GM18873 (cell line): ENCODE results near the gene OCRL.

Experiments
- ATAC-seq: cut with Tn5 transposase; IDR thresholded peaks from one replicate; pipeline ENCODE4 v1.9.1; 2021; ENCODE audit warnings: mild to moderate bottlenecking, moderate library complexity, moderate number of reproducible peaks; ENCODE audit not compliant: unreplicated experiment, low FRiP score

OCRL gene

GRCh38 chrX:129581904-129582303, 41.8 kb downstream of the OCRL start:
- no peak for ATAC-seq

- ATAC-seq = no peak
These were observed 45.1 kb downstream of the OCRL start for GRCh38 chrX:129585167-129585566.

GRCh38 chrX:129585691-129586090, 45.6 kb downstream of the OCRL start:
- ATAC-seq = no peak

- ATAC-seq = no peak
These were observed 46.4 kb downstream of the OCRL start for GRCh38 chrX:129586446-129586845.

- no peak for ATAC-seq
These were observed 50.5 kb downstream of the OCRL start for GRCh38 chrX:129590596-129590995.

- ATAC-seq = no peak
These were observed 53.1 kb downstream of the OCRL start for GRCh38 chrX:129593137-129593536.

- no peak for ATAC-seq
These were observed 54.7 kb downstream of the OCRL start for GRCh38 chrX:129594781-129595180.

GRCh38 chrX:129596077-129596476, 56.0 kb downstream of the OCRL start:
- ATAC-seq = no peak

GRCh38 chrX:129597905-129598304, 57.8 kb downstream of the OCRL start:
- ATAC-seq = no peak

GRCh38 chrX:129599499-129599898, 59.4 kb downstream of the OCRL start:
- ATAC-seq = no peak

- ATAC-seq = no peak
These were observed 59.9 kb downstream of the OCRL start for GRCh38 chrX:129599996-129600395.

GRCh38 chrX:129600981-129601424, 60.9 kb downstream of the OCRL start:
- no peak for ATAC-seq

GRCh38 chrX:129606918-129607317, 66.9 kb downstream of the OCRL start:
- ATAC-seq = no peak

GRCh38 chrX:129608496-129608895, 68.4 kb downstream of the OCRL start:
- no peak for ATAC-seq

GRCh38 chrX:129609395-129609794, 69.3 kb downstream of the OCRL start:
- ATAC-seq = no peak

GRCh38 chrX:129612396-129612795, 72.3 kb downstream of the OCRL start:
- no peak for ATAC-seq

- ATAC-seq = no peak
These were observed 73.5 kb downstream of the OCRL start for GRCh38 chrX:129613596-129613995.

- no peak for ATAC-seq
These were observed 74.6 kb downstream of the OCRL start for GRCh38 chrX:129614481-129615255.

- no peak for ATAC-seq
These were observed 77.4 kb downstream of the OCRL start for GRCh38 chrX:129617420-129617819.

- no peak for ATAC-seq
These were observed 78.9 kb downstream of the OCRL start for GRCh38 chrX:129618997-129619396.

- no peak for ATAC-seq
These were observed 82.8 kb downstream of the OCRL start for GRCh38 chrX:129622757-129623301.

GRCh38 chrX:129626026-129626425, 86.0 kb downstream of the OCRL start:
- ATAC-seq = no peak
